Smooth muscle cell (in vitro differentiated cells): Measurements from ENCODE around the gene CCDC93. TPM values are rescaled to one million over a fixed set of nuclear protein-coding genes. Genes with fewer than 3 reads are reported as not detected.

Experiments
- DNase-seq: peaks from one replicate; lab custom pipeline; 2025; ENCODE audit not compliant: unreplicated experiment; lab: John Stamatoyannopoulos, UW
- H2AFZ ChIP-seq: fragments of 200-600 bp; sonication (generic); 2 replicates; pipeline ENCODE4 v1.6.0; 2016; ENCODE audit warnings: antibody characterized with exemption, low read depth, mild to moderate bottlenecking
- H3F3A ChIP-seq: fragments of 200-600 bp; sonication (generic); 2 replicates; pipeline ENCODE4 v1.6.0; 2017; ENCODE audit warnings: antibody characterized with exemption, low read depth
- H3K27ac ChIP-seq: fragments of 200-600 bp; sonication (generic); 2 replicates; pipeline ENCODE4 v1.5.1; 2016; ENCODE audit warnings: low read depth, mild to moderate bottlenecking
- H3K27me3 ChIP-seq: fragments of 200-600 bp; sonication (generic); 2 replicates; pipeline ENCODE4 v1.6.1; 2016; ENCODE audit warnings: low read depth, mild to moderate bottlenecking
- H3K36me3 ChIP-seq: fragments of 200-600 bp; sonication (generic); 2 replicates; pipeline ENCODE4 v1.5.1; 2016; ENCODE audit warnings: low read depth
- H3K4me1 ChIP-seq: fragments of 200-600 bp; sonication (generic); 2 replicates; pipeline ENCODE4 v1.5.1; 2016; ENCODE audit warnings: low read depth
- H3K4me2 ChIP-seq: fragments of 200-600 bp; sonication (generic); 2 replicates; pipeline ENCODE4 v1.6.0; 2016; ENCODE audit warnings: mild to moderate bottlenecking
- H3K4me3 ChIP-seq: fragments of 200-600 bp; sonication (generic); 2 replicates; pipeline ENCODE4 v1.5.1; 2016; ENCODE audit warnings: mild to moderate bottlenecking
- H3K79me2 ChIP-seq: fragments of 200-600 bp; sonication (generic); 2 replicates; pipeline ENCODE4 v1.6.0; 2016; ENCODE audit warnings: low read depth, mild to moderate bottlenecking
- H3K9ac ChIP-seq: fragments of 200-600 bp; sonication (generic); 2 replicates; pipeline ENCODE4 v1.6.0; 2016; ENCODE audit warnings: low read depth
- H3K9me3 ChIP-seq: fragments of 200-600 bp; sonication (generic); replicated peaks from 2 replicates; pipeline ENCODE4 v1.5.1; 2016; ENCODE audit warnings: low read depth
- H4K20me1 ChIP-seq: fragments of 200-600 bp; sonication (generic); 2 replicates; pipeline ENCODE4 v1.6.0; 2016; ENCODE audit warnings: low read depth
- CTCF ChIP-seq: fragments of 200-600 bp; sonication (generic); IDR thresholded peaks from 2 replicates; pipeline ENCODE4 v1.5.1; 2017; ENCODE audit warnings: borderline replicate concordance, mild to moderate bottlenecking, antibody characterized with exemption; ENCODE audit not compliant: insufficient read depth, poor library complexity, severe bottlenecking
- WGBS: methylation state at CpG from one replicate; pipeline ENCODE4 v1.1.7; 2016; ENCODE audit warnings: low lambda C conversion rate; 5-methylcytosine and 5-hydroxymethylcytosine counted together
- polyA plus RNA-seq: library from polyadenylated mRNA; unstranded; fragments of >200 nt; fragmentation: Nextera tagmentation; extraction: Ambion mirVana; gene quantifications from 2 replicates; pipeline ENCODE4 v1.2.1, GENCODE V29; 2016
- small RNA-seq: library from RNA; depleted of rRNA; stranded (forward); fragments of <200 nt; gene quantifications from one replicate; pipeline ENCODE3, GENCODE V24; 2014
- total RNA-seq: library from RNA; depleted of rRNA; stranded (reverse); fragments of >200 nt; gene quantifications from 2 replicates; pipeline ENCODE4 v1.2.3, GENCODE V29; 2014

Gene CCDC93
- total and polyA plus RNA-seq, 2 experiments from 2014 or later, result 9.5 to 13.2 TPM

- H3K4me3 ChIP-seq, result no peak overlapping the region
- H3K27me3 ChIP-seq, result peaks cover 3% of the 10 kb centered on the region
- no peak overlapping the region for H3K9ac ChIP-seq
- 87% methylated on average over 2 of the region's 2 CpGs for WGBS
- no peak for TF ChIP-seq CTCF
- no peak overlapping the region for H3K4me2 ChIP-seq
- H4K20me1 ChIP-seq, result no peaks in the 10 kb centered on the region
- no peaks in the 10 kb centered on the region for H3K9me3 ChIP-seq
- H3F3A ChIP-seq, result no peaks in the 10 kb centered on the region
- no peaks in the 10 kb centered on the region for H3K36me3 ChIP-seq
- H3K4me1 ChIP-seq, result no peaks in the 10 kb centered on the region
- H3K79me2 ChIP-seq, result no peaks in the 10 kb centered on the region
- no peak overlapping the region for H2AFZ ChIP-seq
- H3K27ac ChIP-seq, result no peak overlapping the region
- DNase-seq, result no peak
These were observed 134.9 kb downstream of the CCDC93 start for GRCh38 chr2:117879003-117879402.

GRCh38 chr2:117875786-117876185, 138.1 kb downstream of the CCDC93 start:
- Histone ChIP-seq H2AFZ (no peak overlapping the region), H3K9ac (no peak overlapping the region), H3K79me2 (no peaks in the 10 kb centered on the region), H3K36me3 (no peaks in the 10 kb centered on the region), H3K27ac (no peak overlapping the region), H3K9me3 (no peaks in the 10 kb centered on the region), H3K4me2 (no peak overlapping the region), H3K27me3 (peaks cover 3% of the 10 kb centered on the region), H4K20me1 (no peaks in the 10 kb centered on the region), H3K4me1 (no peaks in the 10 kb centered on the region), H3K4me3 (no peak overlapping the region), H3F3A (no peaks in the 10 kb centered on the region)
- no peak for TF ChIP-seq CTCF
- WGBS, result 79% methylated on average over 1 of the region's 1 CpG
- DNase-seq, result no peak

Small RNA genes lying within 50 kb of the gene (small RNA-seq; reads per million reads assigned to genes)
- not detected for gene RN7SL111P

Other genes with a start within 250 kb of the CCDC93 start
- 55.9 and 64.1 TPM in 2 replicates for gene DDX18, start 199.4 kb downstream of the CCDC93 start, total RNA-seq
- 25.8 and 37.3 TPM in 2 replicates for gene DDX18, start 199.4 kb downstream of the CCDC93 start, polyA plus RNA-seq
- gene INSIG2, start 74.4 kb upstream of the CCDC93 start, total RNA-seq, result 51.6 and 71.1 TPM in 2 replicates
- gene INSIG2, start 74.4 kb upstream of the CCDC93 start, polyA plus RNA-seq, result 73.1 and 85.6 TPM in 2 replicates